H1 (cell line): ENCODE measurements around the gene UFC1.

ENCODE experiments used
- CHD2 ChIP-seq: IDR thresholded peaks from 2 replicates; pipeline ENCODE4 v1.6.1; 2012; ENCODE audit warnings: low read length, improper control_type of control experiment
- CTCF ChIP-seq, 3 experiments: IDR thresholded peaks; 1 replicate in 2 of 3; 2 replicates in 1 of 3; pipeline versions ENCODE4 v1.5.1 to v1.6.1; 2011; ENCODE audit warnings: low read length in 3 of 3, mild to moderate bottlenecking in 3 of 3, inconsistent platforms in 2 of 3, low read depth in 1 of 3, moderate library complexity in 1 of 3; ENCODE audit not compliant: insufficient read depth in 1 of 3; ENCODE audit errors: control extremely low read depth in 1 of 3
- POLR2A ChIP-seq, 2 experiments: IDR thresholded peaks; 1 replicate in 1 of 2; 2 replicates in 1 of 2; pipeline ENCODE4 v1.6.1; 2011; ENCODE audit warnings: low read depth in 2 of 2, low read length in 2 of 2, mild to moderate bottlenecking in 2 of 2; ENCODE audit errors: control extremely low read depth in 1 of 2
- SIN3A ChIP-seq, 2 experiments: IDR thresholded peaks in 1 of 2; conservative IDR thresholded peaks in 1 of 2; 2 replicates each; pipeline ENCODE4 v1.6.1; 2011 to 2012; ENCODE audit warnings: low read length in 2 of 2, improper control_type of control experiment in 1 of 2, low read depth in 1 of 2, mild to moderate bottlenecking in 1 of 2

GRCh38 chr1:161190962-161191521 is 37.3 kb downstream of the UFC1 start:
- TF ChIP-seq SIN3A (conservative IDR thresholded peaks at IDR 0.05 in 1 of 2, IDR thresholded peaks at IDR 0.05 in 1 of 2; ENCODE audit: low read depth in 1 of 2, low read length in 2 of 2) (no peak), POLR2A (IDR thresholded peaks at IDR 0.05; ENCODE audit: control extremely low read depth in 1 of 2, low read depth in 2 of 2, low read length in 2 of 2) (no peak), CHD2 (no peak), CTCF (IDR thresholded peaks at IDR 0.05; ENCODE audit: control extremely low read depth in 1 of 3, insufficient read depth in 1 of 3, low read depth in 1 of 3, low read length in 3 of 3) (no peak)
